GM12874 (cell line): ENCODE measurements around the gene ARHGAP6.

Source experiments
- TF ChIP-seq, protein P1 (sequence below): IDR thresholded peaks from 2 replicates; pipeline ENCODE4 v1.5.1; 2011; ENCODE audit warnings: low read depth, mild to moderate bottlenecking, control low read depth, low read length, moderate library complexity; ENCODE audit not compliant: insufficient read depth

Gene ARHGAP6

GRCh38 chrX:11205796-11206195, 459.9 kb downstream of the ARHGAP6 start:
- TF ChIP-seq, protein P1, sequence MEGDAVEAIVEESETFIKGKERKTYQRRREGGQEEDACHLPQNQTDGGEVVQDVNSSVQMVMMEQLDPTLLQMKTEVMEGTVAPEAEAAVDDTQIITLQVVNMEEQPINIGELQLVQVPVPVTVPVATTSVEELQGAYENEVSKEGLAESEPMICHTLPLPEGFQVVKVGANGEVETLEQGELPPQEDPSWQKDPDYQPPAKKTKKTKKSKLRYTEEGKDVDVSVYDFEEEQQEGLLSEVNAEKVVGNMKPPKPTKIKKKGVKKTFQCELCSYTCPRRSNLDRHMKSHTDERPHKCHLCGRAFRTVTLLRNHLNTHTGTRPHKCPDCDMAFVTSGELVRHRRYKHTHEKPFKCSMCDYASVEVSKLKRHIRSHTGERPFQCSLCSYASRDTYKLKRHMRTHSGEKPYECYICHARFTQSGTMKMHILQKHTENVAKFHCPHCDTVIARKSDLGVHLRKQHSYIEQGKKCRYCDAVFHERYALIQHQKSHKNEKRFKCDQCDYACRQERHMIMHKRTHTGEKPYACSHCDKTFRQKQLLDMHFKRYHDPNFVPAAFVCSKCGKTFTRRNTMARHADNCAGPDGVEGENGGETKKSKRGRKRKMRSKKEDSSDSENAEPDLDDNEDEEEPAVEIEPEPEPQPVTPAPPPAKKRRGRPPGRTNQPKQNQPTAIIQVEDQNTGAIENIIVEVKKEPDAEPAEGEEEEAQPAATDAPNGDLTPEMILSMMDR: no peak

GRCh38 chrX:11197671-11198070, 468.0 kb downstream of the ARHGAP6 start:
- TF ChIP-seq, protein P1: no peak

GRCh38 chrX:11196476-11196875, 469.2 kb downstream of the ARHGAP6 start:
- TF ChIP-seq, protein P1: no peak

- TF ChIP-seq, protein P1: no peak
These were observed 472.7 kb downstream of the ARHGAP6 start for GRCh38 chrX:11193035-11193469.

DNA sequence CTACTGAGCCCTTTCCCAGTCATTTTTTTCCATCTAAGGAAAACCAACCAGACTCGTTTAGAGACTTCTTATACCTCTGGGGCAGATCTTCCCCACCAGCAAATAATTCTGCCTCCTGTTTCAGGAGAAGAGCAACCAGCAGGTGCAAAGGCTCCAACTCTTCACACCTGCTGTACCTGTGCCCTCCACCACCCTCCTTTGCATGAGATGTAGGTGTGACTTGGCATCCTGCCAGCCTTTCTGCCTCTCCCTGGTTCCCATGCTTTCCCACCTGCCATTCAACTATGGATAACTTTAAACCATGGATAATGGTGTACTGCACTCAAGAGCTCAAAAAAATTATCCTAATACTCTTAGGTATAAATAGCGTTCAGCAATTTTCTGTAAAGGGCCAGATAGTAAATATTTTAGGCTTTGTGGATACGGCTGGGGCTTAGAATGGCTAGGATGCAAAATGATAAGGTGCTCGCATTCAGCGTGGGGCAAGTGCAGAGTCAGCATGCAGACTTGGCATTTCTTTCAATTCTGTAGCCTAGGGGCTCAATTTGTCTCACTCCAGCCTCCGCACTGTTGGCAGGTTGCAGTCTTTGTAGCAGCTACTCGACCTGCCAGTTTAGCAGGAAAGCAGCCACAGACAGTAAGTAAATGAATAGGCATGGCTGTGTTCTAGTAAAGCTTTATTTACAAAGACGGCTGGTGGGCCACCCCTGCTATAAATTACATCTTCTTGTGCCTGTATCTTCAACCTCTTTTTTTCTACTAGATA, 474.8 kb downstream of the ARHGAP6 start:
- TF ChIP-seq, protein P1: no peak

DNA sequence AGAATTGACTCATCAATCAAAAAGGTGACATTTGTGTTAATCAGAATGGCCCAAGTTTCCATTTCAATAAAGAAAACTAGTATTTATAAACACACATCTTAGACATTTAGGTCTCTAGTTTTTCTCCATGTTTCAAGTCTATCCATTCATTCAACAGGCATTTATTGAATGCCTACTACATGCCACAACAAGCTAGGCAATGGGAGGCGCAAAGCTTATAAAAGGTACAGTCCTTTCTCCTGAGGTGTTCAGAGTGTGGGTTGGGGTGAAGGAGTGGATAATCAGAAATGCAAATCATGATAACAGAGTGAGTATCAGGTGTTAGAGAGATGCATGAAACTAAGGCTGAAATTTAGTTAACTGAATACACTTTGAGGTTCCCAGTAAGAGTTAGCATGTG, 476.6 kb downstream of the ARHGAP6 start:
- TF ChIP-seq, protein P1: no peak

GRCh38 chrX:11188664-11189063, 477.1 kb downstream of the ARHGAP6 start:
- TF ChIP-seq, protein P1: no peak
